GM12878 (cell line): Measurements from ENCODE around the gene RFXAP. TPM values are rescaled to one million over a fixed set of nuclear protein-coding genes. Genes with fewer than 3 reads are reported as not detected.
A peak's percentile ranks its signal among the peaks of the same experiment; 100 is the strongest.

ENCODE experiments used
- ATF3 ChIP-seq: IDR thresholded peaks from 2 replicates; pipeline ENCODE4 v1.6.1; 2011; ENCODE audit warnings: low read depth, mild to moderate bottlenecking, low read length, moderate library complexity, borderline replicate concordance; ENCODE audit errors: extremely low read depth
- BACH1 ChIP-seq: fragments of 450-650 bp; IDR thresholded peaks from 2 replicates; pipeline ENCODE4 v1.6.1; 2017; ENCODE audit warnings: mild to moderate bottlenecking, borderline replicate concordance
- BCL11A ChIP-seq: IDR thresholded peaks from 2 replicates; pipeline ENCODE4 v1.6.1; 2011; ENCODE audit warnings: low read depth, low read length
- CUX1 ChIP-seq: IDR thresholded peaks from 2 replicates; pipeline ENCODE4 v1.6.1; 2012; ENCODE audit warnings: improper control_type of control experiment, low read depth, low read length; ENCODE audit not compliant: insufficient replicate concordance
- DPF2 ChIP-seq: fragments of 450-650 bp; IDR thresholded peaks from 2 replicates; pipeline ENCODE4 v1.6.1; 2017; ENCODE audit warnings: mild to moderate bottlenecking
- E2F8 ChIP-seq: fragments of 450-650 bp; IDR thresholded peaks from 2 replicates; pipeline ENCODE4 v1.6.1; 2018; ENCODE audit warnings: mild to moderate bottlenecking, low read depth, moderate library complexity; ENCODE audit not compliant: partially characterized antibody
- ELK1 ChIP-seq: IDR thresholded peaks from 2 replicates; pipeline ENCODE4 v1.6.1; 2012; ENCODE audit warnings: low read depth, low read length, improper control_type of control experiment
- HDAC6 ChIP-seq: fragments of 200-600 bp; sonication (generic); IDR thresholded peaks from one replicate; pipeline ENCODE4 v1.8.0; 2017; ENCODE audit warnings: antibody characterized with exemption; ENCODE audit not compliant: unreplicated experiment
- NFYB ChIP-seq: IDR thresholded peaks from 2 replicates; pipeline ENCODE4 v1.6.1; 2011; ENCODE audit warnings: low read depth, mild to moderate bottlenecking, low read length, improper control_type of control experiment, moderate library complexity; ENCODE audit not compliant: insufficient read depth
- PML ChIP-seq: IDR thresholded peaks from 2 replicates; pipeline ENCODE4 v1.6.1; 2012; ENCODE audit warnings: low read length, inconsistent platforms
- RELB ChIP-seq: fragments of 450-650 bp; IDR thresholded peaks from 2 replicates; pipeline ENCODE4 v1.6.1; 2017; ENCODE audit warnings: low read depth, mild to moderate bottlenecking, moderate library complexity
- SPI1 ChIP-seq: IDR thresholded peaks from 2 replicates; pipeline ENCODE4 v1.6.1; 2011; ENCODE audit warnings: low read depth, mild to moderate bottlenecking, low read length, moderate library complexity, borderline replicate concordance; ENCODE audit not compliant: insufficient read depth
- TCF7 ChIP-seq: IDR thresholded peaks from 2 replicates; pipeline ENCODE4 v1.6.1; 2014; ENCODE audit warnings: antibody characterized with exemption, borderline replicate concordance
- USF2 ChIP-seq: IDR thresholded peaks from 2 replicates; pipeline ENCODE4 v1.6.1; 2011; ENCODE audit warnings: low read depth, low read length, improper control_type of control experiment, borderline replicate concordance
- ZNF207 ChIP-seq: fragments of 450-650 bp; IDR thresholded peaks from 2 replicates; pipeline ENCODE4 v1.6.1; 2014; ENCODE audit warnings: antibody characterized with exemption, mild to moderate bottlenecking, borderline replicate concordance
- polyA plus RNA-seq, 11 experiments: library from polyadenylated mRNA; depleted of rRNA in 4 of 11; unstranded in 6 of 11; stranded (reverse) in 5 of 11; fragments of >200 nt; fragmentation: Nextera tagmentation in 4 of 11; fragmentation: Illumina TruSeq in 1 of 11; extraction: Ambion mirVana in 4 of 11; extraction: Trizol in 1 of 11; gene quantifications; 1 replicate in 1 of 11; 2 replicates in 10 of 11; pipeline versions ENCODE4 v1.2.1 to v1.2.3, GENCODE V29; 2011 to 2016; ENCODE audit warnings: inconsistent platforms in 2 of 11, missing spikeins in 2 of 11, low read depth in 1 of 11
- total RNA-seq, 4 experiments: library from RNA; depleted of rRNA in 3 of 4; stranded (reverse); fragments of >200 nt in 3 of 4; fragmentation: Illumina TruSeq in 1 of 4; extraction: Trizol in 1 of 4; gene quantifications; 2 replicates each; pipeline versions ENCODE4 v1.2.1 to v1.2.3, GENCODE V29; 2013 to 2021

The RFXAP gene
- total and polyA plus RNA-seq, 10 of the 15 experiments (the other 5 are each of a cell fraction or from before 2014, with no cell fraction given), result 3.4 to 13.3 (median 7.7) TPM

- TF ChIP-seq BCL11A, result no peak
- no peak for TF ChIP-seq NFYB
- peak; percentile 59; the same call in 1 of the 2 replicates for TF ChIP-seq RELB
- no peak for TF ChIP-seq USF2
- 0 out of 2 replicates have a peak, but pooled peaks have one; percentile 10 for TF ChIP-seq SPI1
- no peak for TF ChIP-seq PML
- TF ChIP-seq E2F8, result no peak
- TF ChIP-seq ZNF207, result no peak
- no peak for TF ChIP-seq CUX1
- no peak for TF ChIP-seq HDAC6
- TF ChIP-seq BACH1, result no peak
- no peak for TF ChIP-seq ELK1
- no peak for TF ChIP-seq ATF3
- no peak for TF ChIP-seq TCF7
- 0 out of 2 replicates have a peak, but pooled peaks have one; percentile 48 for TF ChIP-seq DPF2
These were observed 40.8 kb upstream of the RFXAP start (continued) for GRCh38 chr13:36778083-36778671.
